Measurements from ENCODE around the gene EIF2S2.
"Not testable (repeated sequence)": the region's sequence is repeated elsewhere in the genome, so short reads cannot be mapped to it uniquely, and the experiment has no call there.

The EIF2S2 gene, protein sequence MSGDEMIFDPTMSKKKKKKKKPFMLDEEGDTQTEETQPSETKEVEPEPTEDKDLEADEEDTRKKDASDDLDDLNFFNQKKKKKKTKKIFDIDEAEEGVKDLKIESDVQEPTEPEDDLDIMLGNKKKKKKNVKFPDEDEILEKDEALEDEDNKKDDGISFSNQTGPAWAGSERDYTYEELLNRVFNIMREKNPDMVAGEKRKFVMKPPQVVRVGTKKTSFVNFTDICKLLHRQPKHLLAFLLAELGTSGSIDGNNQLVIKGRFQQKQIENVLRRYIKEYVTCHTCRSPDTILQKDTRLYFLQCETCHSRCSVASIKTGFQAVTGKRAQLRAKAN

DNA sequence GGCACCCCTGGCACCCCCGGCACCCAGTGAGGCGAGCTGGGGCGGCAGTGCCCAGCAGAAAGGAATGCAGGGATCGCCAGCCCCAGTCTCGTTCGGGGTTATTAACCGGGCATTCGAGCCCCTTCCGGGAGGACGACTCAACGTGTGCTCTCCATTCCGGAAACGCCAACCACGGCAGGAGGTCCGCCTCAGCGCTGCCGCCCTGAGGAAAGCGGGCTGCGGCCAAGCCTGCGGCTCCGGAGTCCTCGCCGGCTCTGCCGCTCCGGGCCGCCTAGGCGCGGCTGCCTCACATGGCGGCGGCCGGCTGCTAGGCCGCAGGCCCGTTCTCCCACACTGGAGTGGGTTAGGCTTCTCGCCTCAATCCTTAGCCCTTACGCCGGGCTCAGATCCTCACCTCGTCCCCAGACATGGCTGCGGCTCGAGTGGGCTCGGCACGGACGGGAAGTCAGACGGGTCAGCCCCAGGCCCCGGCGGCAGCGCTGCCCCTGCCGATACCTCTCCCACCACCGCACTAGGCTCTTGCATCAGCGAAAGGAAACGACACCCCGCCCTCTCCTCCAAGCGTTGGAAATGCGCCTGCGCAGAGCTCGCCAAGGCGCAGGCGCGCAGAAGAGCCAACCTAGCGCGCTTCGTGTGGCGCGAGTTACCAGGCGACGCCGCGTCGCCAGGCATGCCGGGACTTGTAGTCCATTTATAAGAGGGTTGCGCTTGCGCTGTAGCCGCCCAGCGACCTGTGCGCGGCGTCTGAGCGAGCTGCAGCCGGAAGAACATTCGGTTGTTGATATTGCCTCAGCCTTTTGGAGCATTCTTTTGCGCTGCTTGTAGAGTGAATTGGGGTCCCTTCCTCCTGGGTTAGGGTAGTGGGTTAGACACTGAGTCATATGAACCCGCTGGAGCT, at the start of gene EIF2S2:
TSS of gene EIF2S2 (minus strand) at position 542 of the 898 bp plus-strand sequence. CDS start at position 409, 133 bp downstream.
- DNase-seq = peak; percentile 94

DNA sequence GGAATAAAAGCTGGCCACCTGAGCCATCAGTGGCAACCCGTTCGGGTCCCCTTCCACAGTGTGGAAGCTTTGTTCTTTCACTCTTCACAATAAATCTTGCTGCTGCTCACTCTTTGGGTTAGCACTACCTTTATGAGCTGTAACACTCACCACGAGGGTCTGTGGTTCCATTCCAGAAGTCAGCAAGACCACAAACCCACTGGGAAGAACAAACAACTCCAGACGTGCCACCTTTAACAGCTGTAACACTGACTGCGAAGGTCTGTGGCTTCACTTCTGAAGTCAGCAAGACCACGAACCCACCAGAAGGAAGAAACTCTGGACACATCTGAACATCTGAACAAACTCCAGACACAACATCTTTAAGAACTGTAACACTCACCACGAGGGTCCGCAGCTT, 45.7 kb upstream of the EIF2S2 start:
- DNase-seq = not testable (repeated sequence)

DNA sequence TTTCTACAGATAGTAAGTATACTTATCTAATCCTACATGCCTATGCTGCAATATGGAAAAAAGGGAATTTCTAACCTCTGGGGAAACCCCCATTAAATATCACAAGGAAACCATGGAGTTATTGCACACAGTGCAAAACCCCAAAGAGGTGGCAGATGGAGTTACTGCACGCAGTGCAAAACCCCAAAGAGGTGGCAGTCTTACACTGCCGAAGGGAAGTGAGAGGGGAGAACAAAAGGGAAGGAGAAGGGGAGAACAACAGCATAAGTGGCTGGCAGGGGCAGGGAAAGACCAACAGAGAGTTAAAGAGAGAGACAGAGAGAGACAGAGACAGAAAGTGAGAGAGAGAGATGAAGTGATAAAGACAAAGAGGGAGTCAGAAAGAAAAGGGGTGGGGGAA, 43.8 kb upstream of the EIF2S2 start:
- no peak for DNase-seq

DNA sequence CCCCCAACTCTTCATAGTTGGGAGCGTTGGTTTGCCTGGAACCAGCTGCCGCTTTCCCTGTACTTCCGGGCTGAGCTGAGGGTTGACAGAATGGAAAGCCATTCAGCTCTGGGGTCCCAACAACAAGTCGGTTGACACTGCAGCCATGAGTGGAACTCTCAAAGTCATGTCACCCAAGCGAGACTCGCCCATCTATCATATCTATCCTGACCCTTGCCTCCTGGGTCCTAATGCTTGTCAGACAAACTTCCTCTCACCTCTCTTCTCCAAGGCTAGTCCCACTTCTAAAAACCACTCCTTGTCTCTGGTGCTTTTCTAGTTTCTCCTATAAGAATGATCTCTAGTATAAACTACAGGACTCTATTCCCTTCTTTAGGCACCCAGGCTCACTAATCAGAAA, 41.1 kb upstream of the EIF2S2 start:
- not testable (repeated sequence) for DNase-seq

DNA sequence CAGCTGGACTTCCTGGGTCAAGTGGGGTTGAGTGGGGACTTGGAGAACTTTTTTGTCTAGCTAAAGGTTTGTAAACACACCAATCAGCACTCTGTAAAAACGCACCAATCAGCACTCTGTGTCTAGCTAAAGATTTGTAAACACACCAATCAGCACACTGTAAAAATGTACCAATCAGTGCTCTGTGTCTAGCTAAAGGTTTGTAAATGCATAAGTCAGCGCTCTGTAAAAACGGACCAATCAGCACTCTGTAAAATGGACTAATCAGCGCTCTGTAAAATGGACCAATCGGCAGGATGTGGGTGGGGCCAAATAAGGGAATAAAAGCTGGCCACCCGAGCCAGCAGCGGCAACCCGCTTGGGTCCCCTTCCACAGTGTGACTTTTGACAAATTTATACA, 40.0 kb upstream of the EIF2S2 start:
- DNase-seq = not testable (repeated sequence)

DNA sequence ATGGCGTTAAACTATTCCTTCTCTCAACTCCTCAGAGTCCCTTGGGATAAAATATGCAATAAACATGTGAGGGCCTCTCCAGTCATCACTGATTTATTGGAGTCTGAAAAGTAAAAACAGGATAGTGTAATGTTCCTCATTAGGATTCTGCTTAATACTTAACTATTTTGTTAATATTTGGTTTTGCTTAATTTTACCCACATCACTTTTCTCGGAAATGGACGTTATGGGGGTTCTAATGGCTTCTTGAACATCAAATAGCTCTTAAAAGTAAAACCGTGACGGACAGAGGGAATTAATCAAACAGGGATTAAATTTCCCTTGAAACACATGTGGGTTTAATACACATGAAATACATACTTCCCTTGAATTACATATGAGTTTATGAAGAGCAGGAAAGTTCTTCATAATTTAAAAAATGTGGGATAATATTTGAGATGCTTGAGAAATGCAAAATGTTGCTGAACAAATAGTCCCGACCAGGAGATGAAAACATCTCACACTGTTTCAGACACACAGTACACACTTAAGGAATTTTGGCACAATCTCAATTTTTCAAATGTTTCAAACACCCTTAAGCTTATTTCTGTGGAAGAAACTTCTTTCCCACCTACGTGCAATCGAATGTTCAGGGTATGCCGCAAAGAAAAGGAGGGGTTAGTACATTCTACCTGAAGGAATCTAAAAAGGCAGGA, 38.4 kb upstream of the EIF2S2 start:
- DNase-seq = no peak

DNA sequence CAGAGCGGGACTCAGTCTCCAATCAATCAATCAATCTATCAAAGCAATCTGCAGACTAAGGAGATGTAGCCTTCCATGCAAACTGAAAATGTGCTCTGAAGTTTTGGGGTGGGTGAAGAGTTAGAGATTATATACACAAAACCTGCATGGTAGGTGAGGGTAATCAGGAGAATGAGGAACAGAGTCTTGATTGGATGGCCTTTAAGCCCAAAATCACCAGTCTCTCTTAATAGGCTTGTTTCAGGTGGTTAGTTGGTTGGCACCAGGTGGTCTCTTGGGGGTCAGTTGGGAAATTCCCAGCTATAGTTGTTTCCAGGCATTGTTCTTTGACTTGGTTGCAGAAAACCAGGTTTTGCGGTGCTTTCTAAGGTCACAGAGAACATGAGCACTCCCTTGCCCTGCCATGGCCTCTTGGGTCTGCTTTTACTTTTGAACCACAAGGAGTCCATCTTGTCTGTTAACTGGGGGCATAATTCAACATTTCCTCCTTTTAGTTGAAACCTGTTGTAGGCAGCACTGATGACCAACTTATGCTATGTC, 33.3 kb upstream of the EIF2S2 start:
- DNase-seq = no peak

DNA sequence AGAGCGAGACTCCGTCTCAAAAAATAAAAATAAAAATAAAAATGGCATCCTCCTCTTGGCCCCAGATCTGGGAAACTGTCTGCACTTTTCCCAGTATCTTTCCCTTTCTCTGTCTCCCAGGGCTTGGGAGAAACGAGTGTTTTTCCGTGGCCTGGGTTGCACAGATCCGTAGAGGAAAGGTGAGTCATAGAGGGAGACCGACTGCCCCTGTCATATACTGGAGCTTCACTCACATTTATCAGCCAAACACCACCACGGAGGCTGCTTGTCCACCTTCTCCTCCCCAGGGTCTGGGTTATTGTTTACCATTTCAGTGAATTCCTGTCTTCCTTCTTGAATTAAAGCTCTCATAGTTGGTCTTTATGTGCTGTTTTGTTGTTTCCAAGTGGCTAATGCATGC, 31.9 kb upstream of the EIF2S2 start:
- DNase-seq = no peak

DNA sequence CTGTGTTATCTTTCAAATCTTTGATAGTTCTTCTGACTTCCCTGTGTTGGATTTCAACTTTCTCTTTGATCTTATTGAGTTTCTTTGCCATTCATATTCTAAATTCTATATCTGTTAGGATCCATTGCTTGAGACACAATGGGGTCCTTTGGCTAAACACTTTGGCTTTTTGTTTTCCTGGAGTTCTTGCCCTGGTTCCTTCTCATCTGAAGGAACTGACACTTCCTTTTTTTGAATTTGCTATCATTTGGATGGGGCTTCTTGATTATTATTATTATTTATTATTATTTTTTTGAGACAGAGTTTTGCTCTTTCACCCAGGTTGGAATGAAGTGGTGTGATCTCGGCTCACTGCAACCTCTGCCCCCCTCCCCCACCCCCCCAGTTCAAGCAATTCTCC, 30.1 kb upstream of the EIF2S2 start:
- no peak for DNase-seq

DNA sequence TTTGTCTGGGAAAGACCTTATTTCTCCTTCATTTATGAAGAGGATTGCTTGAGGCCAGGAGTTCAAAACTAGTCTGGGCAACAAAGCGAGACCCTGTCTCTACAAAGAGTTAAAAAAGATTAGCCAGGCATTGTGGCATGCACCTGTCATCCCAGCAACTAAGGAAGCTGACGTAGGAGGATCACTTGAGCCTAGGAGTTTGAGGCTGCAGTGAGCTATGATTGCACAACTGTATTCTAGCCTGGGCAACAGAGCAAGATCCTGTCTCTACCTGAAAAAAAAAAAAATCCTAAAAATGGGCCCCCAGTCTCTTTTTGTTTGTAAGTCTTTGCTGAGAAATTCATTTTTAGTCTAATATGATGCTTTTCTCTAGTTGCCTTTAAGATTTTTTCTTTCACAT, 29.2 kb upstream of the EIF2S2 start:
- DNase-seq = no peak

DNA sequence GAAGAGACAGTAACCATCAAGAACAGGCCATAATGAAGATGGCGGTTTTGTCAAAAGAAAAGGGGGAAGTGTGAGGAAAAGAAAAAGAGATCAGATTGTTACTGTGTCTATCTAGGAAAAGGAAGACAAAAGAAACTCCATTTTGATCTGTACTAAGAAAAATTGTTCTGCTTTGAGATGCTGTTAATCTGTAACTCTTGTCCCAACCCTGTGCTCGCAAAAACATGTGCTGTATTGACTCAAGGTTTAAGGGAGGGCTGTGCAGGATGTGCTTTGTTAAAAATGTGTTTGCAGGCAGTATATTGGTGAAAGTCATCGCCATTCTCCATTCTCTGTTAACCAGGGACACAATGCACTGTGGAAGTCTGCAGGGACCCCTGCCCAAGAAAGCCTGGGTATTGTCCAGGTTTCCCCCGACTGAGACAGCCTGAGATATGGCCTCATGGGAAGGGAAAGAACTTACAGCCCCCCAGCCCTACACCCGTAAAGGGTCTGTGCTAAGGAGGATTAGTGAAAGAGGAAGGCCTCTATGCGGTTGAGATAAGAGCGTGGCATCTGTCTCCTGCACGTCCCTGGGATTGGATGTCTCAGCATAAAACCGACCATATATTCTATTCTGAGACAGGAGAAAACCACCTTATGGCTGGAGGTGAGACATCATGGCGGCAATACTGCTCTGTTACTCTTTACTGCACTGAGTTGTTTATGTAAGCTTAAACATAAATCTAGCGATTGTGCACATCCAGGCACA, 23.7 kb upstream of the EIF2S2 start:
- DNase-seq = not testable (repeated sequence)

DNA sequence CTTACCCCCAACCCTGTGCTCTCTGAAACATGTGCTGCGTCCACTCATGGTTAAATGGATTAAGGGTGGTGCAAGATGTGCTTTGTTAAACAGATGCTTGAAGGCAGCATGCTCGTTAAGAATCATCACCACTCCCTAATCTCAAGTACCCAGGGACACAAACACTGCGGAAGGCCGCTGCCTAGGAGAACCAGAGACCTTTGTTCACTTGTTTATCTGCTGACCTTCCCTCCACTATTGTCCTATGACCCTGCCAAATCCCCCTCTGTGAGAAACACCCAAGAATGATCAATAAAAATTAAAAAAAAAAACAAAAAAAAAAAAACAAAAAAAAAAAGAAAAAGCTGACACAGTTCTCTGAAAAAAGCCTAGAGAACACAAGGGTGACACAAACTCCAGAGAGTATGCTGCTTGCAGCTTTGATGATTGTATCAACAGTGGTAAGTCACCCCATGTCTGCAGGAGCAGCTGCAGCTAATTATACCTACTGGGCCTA, 21.4 kb upstream of the EIF2S2 start:
- not testable (repeated sequence) for DNase-seq

DNA sequence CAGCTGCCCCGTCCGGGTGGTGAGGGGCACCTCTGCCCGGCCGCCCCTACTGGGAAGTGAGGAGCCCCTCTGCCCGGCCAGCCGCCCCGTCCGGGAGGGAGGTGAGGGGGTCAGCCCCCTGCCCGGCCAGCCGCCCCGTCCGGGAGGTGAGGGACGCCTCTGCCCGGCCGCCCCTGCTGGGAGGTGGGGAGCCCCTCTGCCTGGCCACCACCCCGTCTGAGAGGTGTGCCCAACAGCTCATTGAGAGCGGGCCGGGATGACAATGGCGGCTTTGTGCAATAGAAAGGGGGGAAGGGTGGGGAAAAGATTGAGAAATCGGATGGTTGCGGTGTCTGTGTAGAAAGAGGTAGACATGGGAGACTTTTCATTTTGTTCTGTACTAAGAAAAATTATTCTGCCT, 20.9 kb upstream of the EIF2S2 start:
- DNase-seq = not testable (repeated sequence)

DNA sequence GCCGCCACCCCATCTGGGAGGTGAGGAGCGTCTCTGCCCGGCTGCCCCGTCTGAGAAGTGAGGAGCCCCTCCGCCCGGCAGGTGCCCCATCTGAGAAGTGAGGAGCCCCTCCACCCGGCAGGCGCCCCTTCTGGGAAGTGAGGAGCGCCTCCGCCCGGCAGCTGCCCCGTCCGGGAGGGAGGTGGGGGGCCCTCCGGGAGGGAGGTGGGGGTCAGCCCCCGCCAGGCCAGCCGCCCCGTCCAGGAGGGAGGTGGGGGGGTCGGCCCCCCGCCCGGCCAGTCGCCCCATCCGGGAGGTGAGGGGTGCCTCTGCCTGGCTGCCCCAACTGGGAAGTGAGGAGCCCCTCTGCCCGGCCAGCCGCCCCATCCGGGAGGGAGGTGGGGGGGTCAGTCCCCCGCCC, 20.4 kb upstream of the EIF2S2 start:
- not testable (repeated sequence) for DNase-seq

DNA sequence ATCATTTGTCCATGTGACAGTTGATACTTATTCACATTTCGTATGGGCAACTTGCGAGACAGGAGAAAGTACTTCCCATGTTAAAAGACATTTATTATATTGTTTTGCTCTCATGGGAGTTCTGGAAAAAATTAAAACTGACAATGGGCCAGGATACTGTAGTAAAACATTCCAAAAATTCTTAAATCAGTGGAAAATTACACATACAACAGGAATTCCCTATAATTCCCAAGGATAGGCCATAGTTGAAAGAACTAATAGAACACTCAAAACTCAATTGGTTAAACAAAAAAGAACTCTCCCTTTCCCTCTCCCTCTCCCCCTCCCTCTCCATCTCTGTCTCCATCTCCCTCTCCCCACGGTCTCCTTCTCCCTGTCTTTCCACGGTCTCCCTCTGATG, 19.4 kb upstream of the EIF2S2 start:
- DNase-seq = no peak

DNA sequence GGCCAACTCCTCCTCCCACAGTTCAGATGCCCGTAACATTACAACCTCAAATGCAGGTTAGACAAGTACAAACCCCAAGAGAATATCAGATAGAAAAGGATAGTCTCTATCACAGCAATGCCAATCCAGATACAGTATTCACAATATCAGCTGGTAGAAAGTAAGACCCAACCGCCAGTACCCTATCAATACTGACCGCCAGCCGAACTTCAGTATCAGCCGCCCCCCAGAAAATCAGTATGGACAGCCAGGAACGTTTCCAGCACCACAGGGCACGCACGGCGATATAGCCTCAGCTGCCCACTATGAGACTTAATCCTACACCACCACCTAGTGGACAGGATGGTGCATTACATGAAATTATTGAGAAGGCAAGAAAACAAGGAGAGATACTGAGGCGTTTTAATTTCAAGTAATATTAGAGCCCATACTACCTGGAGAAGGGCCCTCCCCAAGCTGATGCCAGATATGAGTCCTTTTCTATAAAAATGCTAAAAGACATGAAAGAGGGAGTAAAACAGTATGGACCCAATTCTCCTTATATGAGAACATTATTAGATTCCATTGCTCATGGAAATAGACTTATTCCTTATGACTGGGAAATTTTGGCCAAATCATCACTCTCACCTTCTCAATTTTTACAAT, 17.6 kb upstream of the EIF2S2 start:
- peak; percentile 12 for DNase-seq

DNA sequence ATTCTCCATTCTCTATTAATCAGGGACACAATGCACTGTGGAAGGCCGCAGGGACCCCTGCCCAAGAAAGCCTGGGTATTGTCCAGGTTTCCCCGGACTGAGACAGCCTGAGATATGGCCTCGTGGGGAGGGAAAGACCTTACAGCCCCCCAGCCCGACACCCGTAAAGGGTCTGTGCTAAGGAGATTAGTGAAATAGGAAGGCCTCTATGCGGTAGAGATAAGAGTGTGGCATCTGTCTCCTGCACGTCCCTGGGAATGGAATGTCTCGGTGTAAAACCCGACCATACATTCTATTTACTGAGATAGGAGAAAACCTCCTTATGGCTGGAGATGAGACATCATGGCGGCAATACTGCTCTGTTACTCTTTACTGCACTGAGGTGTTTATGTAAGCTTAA, 15.7 kb upstream of the EIF2S2 start:
- DNase-seq = no peak

DNA sequence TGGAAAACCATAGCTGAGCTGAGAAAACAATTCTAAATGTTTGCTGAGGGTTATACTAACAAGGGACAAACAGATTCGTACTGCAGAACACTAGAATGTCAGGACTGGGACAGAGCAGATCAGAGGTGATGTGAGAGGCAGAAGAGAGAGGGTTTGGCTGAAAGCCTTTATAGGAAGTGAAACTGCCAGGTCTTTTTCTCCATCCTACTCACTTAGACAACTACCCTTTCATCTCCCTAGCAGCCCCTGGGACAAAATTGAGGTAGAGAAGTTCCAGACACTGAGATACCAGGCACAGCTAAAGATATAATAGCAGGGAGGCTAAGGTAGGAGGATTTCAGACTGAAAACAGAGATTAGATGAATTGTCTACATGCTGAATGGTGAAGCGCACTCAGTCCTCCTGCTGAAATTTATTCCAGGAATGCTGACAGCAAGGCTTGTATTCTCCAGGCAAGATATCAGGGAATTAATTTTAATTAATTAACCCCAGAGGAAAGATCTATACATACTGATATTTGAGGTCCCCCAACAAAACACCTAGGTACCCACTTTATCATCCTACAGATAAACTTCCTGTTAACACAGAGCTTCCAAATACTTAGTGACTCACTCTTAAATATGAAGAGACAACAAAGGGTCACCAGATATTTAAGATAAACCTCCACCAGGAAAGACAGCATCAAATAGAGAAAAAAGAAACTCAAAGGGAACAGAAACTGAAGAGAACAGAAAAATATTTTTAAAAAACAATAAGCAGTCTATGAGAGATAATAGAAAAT, 12.6 kb upstream of the EIF2S2 start:
- no peak for DNase-seq

DNA sequence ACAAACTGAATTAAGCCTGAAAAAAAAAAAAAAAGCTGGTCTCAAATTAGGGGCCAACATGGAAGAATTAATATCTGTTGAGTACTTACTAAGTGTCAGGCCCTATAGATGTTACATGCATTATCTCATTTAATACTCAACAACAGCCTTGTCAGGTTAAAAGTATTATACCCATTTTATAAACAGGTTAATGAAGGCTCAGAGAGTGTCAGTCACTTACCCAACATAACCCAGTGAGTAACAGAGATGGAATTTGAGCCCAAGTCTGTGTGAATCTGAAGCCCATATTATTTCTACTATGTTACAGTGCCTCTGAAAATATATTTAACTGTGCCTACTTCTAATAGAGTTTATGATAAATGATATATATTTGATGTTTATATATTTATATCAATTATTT, 11.3 kb upstream of the EIF2S2 start:
- DNase-seq = no peak

DNA sequence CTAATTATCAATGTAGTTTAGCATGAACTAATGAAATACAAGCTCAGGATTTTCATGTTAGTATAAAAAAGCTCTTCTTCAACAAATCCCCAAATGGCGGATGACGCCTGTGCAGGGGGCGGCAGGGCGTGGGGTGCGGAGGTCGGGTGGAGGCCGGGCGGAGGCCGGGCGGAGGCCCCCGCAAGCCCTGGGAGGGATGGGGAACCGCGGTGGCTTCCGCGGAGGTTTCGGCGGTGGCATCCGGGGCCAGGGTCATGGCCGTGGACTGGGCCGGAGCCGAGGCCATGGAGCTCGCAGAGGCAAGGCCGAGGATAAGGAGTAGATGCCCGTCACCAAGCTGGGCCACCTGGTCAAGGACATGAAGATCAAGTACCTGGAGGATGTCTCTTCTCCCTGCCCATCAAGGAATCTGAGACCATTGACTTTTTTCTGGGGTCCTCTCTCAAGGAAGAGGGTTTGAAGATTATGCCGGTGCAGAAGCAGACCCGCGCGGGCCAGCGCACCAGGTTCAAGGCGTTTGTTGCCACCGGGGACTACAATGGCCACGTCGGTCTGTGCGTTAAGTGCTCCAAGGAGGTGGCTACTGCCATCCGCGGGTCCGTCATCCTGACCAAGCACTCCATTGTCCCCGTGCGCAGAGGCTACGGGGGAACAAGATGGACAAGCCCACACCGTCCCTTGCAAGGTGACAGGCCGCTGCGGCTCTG, 10.4 kb upstream of the EIF2S2 start:
- no peak for DNase-seq

All from NCI-H1436 treated with DMSO at 0.1 percent for 48 hours (cell line).